ENCODE data around the gene TTLL12.

Gene TTLL12

DNA sequence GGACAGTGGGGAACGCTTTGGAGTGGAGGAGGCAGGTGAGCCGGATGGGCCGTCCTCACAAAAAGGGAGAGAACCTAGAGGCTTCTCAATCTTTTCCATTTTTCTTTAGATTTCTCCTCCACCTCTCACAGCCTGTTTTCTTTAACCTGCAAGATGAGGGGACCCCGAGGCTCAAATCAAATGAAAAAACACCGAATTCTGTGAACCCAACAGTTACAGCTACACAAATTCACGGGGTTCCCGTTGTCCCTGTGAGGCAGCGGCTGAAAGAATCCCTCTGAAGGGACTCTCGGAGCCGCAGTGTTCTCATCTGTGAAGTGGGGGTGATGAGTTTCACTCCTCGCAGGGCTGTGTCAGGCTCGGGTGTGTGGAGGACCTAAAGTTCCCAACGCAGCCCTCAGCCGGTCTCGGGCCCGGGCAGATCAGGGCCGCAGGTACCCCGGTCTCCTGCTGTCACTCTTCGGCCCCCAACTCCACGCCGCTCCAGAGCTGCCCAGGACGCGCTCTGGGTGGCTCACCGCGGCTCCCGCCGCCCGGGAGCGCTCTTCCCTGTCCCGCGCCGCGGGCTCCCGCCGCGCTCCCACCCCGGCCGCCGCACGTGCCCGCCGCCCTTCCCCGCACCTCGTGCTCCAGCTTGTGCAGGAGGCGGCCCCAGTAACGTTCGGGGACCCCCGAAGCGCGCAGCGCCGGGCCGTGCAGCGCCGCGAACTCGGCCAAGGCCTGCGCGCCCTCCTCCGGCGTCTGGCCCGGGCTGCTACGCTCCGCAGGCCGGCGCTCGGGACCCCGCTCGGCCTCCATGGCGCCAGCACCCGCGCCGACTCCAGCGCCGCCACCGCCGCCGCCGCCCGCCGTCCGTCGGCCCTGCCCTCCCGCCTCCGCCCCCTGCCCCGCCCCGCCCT lies at the start of gene TTLL12:
TSS of gene TTLL12 (minus strand) at position 863 of the 899 bp plus-strand sequence. CDS start at position 798, 65 bp downstream.
- DNase-seq, result peak in 41 of 42 donors; percentile 22 to 80 (median 62)
- intact Hi-C loops (cut with DNase I), result loop anchor here (5.0 kb wide), 1 partner anchor 34 kb away; the partner anchor contains the start of gene TSPO

DNA sequence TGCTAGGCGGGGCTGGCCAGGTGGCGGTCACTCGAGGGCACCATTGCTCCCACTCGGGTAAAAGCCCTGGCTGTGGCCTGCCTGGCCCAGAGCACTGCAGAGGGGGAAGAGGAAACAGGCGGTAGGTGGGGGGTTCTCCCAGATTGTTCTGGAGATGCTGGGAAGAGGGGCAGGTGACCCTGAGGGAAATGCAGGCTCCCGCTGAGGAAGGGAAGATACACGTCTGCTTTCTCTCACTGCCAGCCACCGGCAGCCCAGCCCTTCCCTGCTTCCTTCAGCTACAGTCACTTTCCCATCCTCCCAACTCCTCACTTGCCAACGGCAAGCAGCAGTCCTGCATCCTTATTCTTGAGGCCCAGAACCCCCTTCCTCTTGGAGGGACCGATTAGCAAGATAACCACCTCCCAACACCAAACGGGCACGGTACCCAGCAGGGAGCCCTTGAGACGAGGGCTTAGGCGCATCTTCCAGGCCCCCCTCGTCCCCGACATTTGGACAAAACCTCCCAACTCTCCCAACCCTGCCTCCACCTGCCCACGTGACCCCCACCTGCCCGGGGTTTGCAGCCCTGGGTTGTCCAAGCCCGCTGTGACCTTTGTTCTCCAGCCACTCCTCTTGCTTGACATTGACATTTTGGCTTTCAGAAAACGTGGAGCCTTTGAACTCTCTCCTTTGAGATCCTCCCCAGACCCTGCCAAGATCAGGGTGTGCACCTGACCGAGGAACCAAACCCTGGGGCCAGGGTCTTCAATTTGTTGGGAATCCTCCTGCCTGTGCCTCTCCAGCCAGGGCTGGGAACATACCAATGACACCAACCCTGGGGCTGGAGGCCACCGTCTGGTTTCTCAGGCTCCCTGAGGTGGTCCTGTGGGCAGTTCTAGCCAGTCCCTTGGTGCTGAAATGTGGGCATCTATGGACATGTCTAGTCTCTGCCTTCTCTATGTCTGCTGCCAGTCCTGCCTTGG lies 48.8 kb upstream of the TTLL12 start:
- intact Hi-C loops (cut with DNase I), result no loop called here
- no peak for DNase-seq

DNA sequence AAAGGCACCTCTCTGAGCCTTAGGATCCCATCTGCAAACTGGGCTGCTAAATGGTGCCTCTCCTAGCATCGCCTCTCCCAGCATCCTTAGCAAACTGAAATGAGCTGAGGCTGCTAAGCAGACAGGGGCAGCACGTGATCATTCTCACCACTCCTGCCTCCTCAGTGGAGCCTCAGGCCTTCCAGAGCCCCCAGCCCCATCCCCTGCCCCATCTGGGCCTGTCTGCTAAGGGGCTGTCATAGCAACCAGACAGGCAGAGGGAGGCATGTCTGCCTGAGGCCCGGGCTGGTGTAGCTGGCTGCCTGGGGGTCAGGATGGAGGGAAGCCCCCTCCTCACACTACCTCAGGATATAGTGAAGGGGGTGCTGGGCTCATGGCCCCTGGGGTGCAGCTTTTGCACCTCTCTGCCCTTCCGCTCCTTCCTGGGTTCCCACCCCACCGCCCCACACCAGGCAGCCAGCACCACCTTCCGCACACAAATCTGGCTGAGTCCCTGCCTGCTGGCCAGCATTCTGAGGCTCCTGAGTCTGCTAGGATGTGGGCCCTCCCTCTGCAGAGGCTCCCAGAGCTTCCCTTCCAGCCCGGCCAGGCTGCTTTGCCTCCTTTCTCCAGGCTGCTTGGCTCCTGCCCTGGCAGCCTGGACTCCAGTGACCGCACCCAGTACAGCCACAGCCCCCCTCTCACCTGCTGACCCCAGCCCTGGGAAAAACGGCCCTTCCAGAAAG lies 47.5 kb upstream of the TTLL12 start:
- intact Hi-C loops (cut with DNase I), result no loop called here
- no peak for DNase-seq

- no peak for DNase-seq
- intact Hi-C loops (cut with DNase I), result no loop called here
Observed at GRCh38 chr22:43233529-43233928, 46.6 kb upstream of the TTLL12 start.

- intact Hi-C loops (cut with DNase I), result no loop called here
Observed at GRCh38 chr22:43232445-43232844, 45.5 kb upstream of the TTLL12 start.

GRCh38 chr22:43231724-43232034 lies 44.7 kb upstream of the TTLL12 start:
- intact Hi-C loops (cut with DNase I), result no loop called here
- DNase-seq, result no peak

More at GRCh38 chr22:43232445-43232844, 45.5 kb upstream of the TTLL12 start:
- DNase-seq, result no peak

GRCh38 chr22:43230971-43231723 lies 44.2 kb upstream of the TTLL12 start:
- intact Hi-C loops (cut with DNase I), result no loop called here
- peak in 41 of 42 donors; percentile 17 to 75 (median 55) for DNase-seq

DNA sequence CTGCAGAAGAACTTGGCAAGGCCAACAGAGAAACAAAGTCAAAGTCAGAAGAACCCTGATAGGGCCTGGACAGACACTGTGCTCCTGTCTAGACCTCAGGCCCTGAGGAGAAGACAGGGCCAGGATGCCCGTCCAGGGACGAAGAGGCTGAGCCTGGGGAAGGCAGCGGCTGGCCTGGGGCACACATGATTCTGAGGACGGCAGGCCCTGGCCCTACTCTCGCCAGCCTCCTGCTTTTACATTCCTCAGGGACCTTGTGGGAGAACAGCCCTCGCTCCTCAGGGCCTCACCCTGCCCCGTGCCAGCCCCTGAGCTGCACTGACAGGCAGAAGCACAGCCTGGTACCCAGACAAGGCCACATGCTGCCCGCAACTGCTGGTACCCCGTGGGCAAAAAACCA lies 43.6 kb upstream of the TTLL12 start:
- intact Hi-C loops (cut with DNase I), result no loop called here
- DNase-seq, result no peak

GRCh38 chr22:43228863-43229262 lies 41.9 kb upstream of the TTLL12 start:
- DNase-seq, result no peak
- intact Hi-C loops (cut with DNase I), result no loop called here

DNA sequence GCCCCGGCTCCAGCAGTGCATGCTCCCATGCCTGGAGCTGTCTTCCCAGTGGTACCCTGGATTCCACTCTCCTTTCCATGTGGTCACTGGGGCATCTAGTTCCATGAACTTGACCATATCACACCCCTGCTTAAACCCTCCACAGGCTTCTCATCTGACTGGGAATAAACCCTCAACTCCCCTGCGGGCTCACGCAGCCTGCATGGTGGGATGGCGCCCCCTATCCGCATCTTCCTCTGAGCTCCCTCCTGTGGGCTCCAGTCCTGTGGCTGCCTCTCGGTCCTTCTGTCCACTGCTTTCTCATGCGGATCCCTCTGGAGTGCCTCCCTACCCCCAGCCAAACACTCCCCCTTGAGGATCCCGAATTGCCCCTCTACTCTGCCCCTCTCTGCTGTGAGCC lies 41.4 kb upstream of the TTLL12 start:
- DNase-seq, result peak in 18 of 42 donors; percentile 5 to 53 (median 26)
- intact Hi-C loops (cut with DNase I), result no loop called here

DNA sequence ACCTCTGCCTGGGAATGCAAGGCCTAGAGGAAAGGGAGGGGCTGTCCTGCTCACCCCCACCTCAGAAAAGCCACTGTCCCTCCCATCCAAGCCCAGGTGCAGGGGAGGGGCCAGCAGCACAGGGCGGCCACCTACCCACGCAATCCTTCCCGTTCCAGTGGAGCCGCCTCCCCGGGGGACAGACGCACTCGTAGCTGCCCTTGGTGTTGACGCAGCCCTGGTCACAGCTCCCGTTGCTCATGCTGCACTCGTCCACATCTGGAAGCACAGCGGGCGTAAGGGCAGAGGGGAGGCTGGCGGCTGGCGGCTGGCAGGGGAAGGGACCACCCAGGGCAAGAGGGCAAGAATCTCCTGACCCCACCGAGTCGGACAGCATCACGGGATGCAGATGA lies 40.3 kb upstream of the TTLL12 start:
- DNase-seq, result no peak
- intact Hi-C loops (cut with DNase I), result no loop called here

DNA sequence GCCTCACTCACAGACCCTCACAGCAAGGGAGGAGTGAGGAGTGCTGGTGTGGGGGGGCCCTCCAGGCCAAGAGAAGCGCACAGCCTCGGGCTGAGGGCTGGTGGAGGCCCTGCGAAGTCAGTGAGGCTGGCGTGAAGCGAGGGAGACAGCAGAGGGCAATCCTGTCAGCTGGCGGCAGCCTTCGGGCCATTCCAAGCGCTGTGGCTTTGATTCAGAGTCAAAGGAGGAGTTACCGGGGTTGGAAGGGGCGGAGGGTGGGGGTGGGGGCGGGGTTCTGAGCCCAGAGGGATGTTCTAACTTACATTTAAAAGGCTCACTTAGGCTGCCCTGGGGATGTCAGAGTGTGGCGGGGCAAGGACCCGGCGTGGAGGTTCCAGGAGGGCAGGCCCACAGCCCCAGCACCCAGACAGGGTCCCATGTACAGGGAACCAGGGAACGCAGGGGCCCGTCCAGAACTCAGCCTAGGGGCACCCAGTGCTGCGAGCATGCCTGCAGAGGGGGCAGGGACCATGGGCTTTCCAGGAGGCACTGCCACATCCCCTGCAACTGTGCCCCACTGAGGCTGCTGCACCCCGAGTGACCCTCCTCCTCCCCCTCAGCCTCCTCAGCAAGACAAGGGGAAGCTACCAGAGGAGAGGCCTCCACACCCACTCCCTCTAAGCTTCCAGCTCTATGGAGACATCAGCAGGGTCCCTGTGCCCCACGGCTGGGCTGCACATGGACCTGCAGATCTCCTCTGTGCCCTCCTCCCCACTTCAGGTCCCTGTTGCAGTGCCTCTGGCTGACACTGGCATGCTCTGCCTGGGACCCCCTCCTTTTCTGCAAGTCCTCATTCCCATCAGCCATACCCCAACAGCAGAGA lies 39.7 kb upstream of the TTLL12 start:
- DNase-seq, result no peak
- intact Hi-C loops (cut with DNase I), result no loop called here

DNA sequence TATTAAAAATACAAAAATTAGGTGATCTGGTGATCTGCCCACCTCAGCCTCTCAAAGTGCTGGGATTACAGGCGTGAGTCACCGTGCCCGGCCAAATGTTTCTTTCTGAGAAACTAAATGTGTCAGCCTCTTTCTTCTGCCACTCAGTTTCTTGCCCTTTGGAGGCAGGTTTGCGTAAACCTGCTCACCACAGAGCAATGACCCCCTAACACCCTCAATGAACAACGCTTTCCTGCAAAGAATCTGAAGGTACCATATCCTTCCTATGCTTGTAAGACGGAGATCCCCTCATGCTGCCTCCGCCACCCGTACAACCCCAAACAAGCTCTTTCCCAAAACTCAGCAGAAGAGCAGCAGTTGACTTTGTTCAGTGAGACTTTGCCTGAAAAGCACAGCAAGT lies 38.7 kb upstream of the TTLL12 start:
- DNase-seq, result no peak
- intact Hi-C loops (cut with DNase I), result no loop called here

DNA sequence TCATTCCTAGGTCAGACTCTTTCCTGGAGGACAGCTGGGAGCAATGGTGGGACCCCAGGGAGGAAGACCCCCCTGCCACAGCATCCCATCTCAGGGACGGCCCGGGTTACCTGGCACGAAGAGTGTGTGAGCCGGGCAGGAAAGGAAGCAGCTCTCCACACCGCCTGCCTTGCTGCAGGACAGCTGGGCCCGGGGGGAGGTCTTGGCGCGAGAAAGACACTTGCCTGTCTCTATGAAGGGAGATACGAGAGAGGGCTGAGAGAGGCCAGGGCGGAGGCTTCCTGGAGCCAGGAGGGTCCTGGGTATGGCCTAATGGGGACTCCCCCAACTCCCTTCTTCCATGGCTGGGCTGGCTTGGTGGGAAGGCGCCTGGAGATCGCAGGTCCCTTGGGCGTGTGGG lies 36.1 kb upstream of the TTLL12 start:
- intact Hi-C loops (cut with DNase I), result no loop called here
- DNase-seq, result no peak

- intact Hi-C loops (cut with DNase I), result no loop called here
- DNase-seq, result no peak
Observed at GRCh38 chr22:43222262-43222661, 35.3 kb upstream of the TTLL12 start.

DNA sequence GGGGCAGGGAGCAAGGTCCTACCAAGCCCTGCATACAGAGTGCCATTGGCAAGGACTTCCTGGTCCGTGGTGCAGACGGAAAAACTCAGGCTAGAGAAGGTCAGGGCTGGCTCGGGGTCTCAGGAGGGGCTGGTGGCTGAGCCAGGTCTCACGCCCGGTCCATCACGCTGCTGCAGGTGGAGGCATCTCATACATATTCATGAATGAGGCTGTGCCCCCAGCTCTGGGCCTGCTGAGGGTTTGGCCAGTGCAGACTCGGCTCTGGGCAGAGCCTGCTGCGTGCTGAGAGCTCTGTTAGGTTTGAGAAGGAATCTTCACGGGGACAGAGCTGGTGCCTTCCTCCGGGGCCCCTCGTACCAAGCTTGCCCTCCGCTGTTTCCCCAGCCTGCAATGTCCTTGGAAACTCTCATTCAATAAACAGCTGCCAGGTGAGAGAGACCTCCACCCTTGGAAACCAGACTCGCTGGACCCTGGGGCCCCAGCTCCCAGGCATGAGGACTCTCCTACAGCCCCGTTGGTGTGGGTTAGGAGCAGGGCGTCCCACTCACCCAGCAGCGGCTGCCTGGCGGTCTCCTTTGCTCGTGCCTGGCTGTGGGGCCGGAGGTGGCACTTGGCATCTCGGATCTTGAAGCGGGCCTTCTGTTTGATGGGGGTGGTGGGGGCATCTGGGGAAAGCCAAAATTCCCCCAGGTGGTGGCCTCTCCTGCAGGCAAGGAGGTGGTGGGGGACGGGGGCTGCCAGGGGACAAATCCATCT lies 33.9 kb upstream of the TTLL12 start:
- DNase-seq, result no peak
- intact Hi-C loops (cut with DNase I), result no loop called here

DNA sequence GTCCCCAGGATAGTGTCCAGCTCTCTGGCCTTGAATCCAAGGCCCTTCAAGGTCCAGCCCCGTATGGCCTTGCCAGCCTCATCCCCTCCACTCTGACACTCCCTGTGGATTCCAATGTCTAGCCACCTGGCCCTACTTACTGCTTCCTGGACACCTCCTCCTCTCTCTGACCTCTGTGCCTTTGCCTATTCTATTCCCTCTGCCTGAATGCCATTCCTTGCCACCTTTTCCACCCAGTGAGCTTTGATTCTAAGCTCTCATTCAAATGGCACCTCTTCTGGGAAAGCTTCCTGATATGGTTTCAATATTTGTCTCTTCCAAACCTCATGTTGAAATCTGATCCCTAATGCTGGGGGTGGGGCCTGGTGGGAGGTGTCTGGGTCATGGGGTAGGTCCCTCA lies 31.9 kb upstream of the TTLL12 start:
- DNase-seq, result no peak
- intact Hi-C loops (cut with DNase I), result no loop called here

Measured in head of caudate nucleus (tissue), 42 donors.